GM21367 (cell line): ENCODE data around the gene ITGB6.
A peak's percentile ranks its signal among the peaks of the same experiment; 100 is the strongest.
"Not testable (repeated sequence)": the region's sequence is repeated elsewhere in the genome, so short reads cannot be mapped to it uniquely, and the experiment has no call there.

Source experiments
- ATAC-seq: cut with Tn5 transposase; IDR thresholded peaks from one replicate; pipeline ENCODE4 v1.9.1; 2021; ENCODE audit not compliant: unreplicated experiment

The ITGB6 gene

DNA sequence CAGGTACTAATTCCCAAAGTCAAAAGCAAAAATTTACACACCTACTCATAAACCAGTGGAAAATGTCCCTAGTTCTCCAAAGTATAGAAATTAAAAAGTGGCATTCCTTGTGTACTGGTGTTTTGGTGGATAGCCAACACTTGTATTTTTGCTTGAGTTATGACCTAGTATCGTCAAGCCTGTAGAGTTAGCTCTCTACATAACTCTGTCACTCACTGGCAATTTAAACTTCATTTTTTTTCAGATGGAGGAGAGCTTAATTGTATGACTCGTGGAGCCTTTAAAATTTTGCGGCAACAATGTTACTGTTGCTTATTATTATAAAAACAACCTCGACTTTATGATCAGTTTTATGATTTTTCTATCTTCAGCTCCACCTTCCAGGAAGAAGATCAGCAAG, 58.7 kb downstream of the ITGB6 start:
- no peak for ATAC-seq

DNA sequence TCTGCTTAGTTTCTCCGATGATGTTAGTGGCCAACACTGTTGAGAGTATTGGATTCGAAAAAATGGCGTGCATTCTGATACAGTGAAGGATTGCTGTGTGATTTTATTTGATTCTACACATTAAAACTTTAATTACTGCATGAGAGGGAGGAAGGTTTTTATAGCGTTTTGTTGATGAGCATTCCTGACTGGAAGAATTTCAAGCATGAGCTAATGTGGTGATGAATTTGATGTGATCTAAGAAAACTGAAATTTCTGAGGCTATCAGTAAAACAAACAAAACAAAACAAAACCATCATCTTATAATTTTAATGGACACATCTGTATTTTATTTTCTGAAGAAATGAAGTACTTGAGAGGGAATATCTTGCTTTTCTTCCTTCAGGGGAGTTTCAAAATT, 59.6 kb downstream of the ITGB6 start:
- ATAC-seq, result no peak

DNA sequence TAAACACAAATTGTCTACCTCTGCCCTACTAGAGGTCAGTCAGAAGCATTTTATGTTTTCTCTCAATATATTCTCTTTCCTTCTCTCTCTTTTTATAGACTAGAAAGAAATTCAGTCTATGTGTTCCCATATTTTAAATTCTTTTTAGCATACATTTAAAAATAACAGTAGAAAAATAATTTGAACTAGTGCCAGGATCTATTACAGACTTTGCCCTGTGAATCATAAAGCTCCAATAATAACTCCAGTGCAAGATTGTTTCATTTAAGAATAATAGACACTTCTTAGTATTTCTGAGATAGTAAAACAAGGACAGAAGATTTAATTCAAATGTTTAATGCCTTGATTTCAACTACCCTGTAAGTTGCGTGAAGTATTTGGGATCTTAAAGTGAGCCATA, 60.1 kb downstream of the ITGB6 start:
- ATAC-seq, result no peak

DNA sequence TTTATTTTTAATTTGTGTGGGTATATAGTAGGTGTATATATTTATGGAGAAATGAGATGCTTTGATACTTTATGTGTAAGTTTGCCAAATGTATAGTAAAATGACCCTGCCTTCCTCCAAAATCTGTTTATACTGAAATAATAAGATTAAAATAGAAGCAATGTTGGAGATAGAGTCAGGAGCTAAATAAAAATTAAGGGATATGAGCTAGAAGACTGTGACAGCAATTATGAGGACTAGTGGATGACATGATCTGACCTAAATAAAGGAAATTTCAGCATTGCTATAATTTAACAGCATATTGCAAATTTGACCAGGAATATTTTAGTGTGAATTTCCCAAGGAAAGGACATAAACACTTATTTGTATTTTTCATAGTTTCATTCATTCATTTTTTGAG, 60.7 kb downstream of the ITGB6 start:
- ATAC-seq, result no peak

DNA sequence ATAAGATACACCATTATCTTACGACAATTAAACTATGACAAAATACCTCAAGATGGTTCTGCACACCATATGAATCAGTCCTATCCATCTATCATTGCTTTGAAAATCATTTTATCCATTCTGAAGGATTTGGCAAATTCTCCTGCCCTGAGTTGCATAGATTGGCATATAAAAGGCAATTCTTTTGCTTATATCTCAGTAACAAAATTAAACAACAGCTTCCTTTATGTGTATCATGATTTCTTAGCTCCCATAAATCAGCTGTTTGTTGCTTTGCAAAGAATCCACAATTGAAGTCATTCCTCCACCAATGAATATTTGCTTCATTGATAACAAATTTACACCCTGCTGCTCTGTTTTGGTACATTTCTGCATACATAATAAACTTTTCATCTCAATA, 61.7 kb downstream of the ITGB6 start:
- no peak for ATAC-seq

DNA sequence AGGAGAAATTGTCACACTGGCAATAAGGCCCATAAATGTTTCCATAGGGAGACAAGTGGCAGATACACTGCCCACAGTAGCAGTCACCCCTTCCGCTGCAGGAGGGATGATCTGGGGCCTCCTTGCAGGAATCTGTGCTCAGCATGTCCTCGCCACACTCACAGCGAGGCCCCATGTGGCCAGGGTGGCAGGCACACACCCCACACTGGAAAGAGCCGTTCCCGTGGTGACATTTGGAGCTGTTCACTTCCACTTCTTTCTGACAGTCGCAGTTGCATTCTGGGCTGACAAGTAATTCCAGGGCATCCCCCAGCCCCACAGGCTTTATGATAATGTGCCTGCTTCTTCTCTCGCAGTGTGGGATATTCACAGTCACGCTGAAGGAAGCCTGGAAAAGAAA, 62.6 kb downstream of the ITGB6 start:
- no peak for ATAC-seq

DNA sequence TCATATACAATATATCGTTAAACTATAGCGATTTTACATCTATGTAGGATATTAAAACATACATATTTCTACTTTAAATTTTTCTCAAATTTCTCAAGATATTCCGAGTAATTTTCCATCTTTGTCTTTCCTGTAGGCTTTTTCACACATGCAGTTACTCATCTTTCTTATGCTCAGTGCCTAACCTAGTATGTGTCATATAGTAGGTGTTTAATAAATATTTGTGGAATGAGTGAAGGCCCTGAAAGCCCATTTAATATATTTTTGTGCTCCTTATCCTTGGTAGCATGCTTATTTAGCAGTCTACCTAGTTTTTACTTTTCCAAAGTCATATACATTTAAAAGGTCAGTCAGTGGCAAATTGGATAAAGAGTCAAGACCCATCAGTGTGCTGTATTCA, 67.3 kb downstream of the ITGB6 start:
- no peak for ATAC-seq

DNA sequence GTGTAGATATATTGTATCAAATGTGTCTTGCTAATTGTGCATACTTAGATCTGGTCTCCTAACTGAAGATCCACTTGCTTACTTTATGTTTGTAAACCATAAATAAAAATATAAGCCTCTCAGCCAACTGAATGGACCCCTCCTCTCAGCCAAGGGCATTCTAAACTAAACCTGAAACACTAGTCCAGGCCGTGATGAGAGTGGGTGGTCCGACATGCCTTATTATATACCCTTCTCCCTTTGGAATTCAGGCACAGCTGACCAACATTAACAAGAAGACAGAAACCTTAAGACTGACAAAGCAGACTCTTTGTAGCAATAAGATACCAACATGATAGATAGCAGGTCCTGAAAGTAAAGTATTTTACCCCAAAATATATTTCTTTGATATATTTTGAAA, 73.3 kb downstream of the ITGB6 start:
- no peak for ATAC-seq

DNA sequence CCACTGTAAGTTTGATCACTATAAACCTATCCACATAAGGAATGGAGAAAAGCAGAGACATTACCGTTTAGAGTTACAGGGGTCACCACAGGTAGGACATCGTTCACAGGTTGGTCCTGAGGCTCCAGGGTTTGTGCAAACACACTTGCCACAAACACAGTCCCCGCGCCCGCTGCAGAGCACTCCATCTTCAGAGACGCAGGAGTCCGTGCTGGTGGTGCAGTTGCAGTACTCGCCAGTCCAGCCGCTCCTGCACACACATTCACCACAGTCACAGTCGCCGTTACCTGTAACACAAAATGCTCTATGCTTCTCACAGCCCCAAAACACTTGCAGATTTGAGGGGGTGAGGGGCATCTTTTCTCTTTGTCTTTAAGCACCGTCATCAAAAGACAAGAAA, 73.8 kb downstream of the ITGB6 start:
- ATAC-seq, result no peak

DNA sequence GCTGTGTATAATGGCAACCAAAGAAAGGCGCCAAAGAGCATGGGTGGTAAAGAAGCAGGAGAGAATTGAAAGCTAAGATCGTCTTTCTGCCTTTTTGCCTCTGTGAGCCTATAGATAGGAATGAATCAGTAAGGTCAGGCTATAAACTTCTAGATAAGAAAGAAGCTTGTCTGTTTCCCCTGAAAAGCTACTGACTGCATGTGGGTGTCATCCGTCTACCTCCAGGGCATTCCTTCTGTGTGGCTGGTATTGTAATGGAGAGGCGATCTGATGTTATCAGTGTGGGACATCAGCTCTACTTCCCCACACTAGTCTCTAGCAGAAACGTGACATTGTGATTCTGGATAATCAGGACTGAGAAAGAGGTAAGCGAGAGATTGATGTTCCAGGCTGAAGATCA, 74.2 kb downstream of the ITGB6 start:
- no peak for ATAC-seq

DNA sequence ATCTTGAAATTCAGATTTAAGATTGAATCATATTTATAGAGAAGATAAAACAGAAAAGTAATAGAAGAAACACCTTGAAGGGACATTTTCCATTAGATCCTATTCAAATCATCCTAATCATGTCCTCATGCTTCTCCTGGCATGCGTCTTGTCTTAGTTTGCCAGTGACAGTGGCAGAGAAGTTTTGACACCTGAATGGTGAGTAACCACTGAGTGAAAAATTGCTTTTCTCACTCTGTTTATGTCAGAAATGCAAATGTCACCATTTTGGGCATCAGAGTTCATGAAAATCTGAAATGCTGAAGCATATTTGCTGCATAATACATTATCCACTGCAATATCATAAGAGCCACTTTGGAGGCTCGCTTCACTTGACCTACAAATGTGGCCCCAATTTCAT, 74.7 kb downstream of the ITGB6 start:
- ATAC-seq, result no peak

DNA sequence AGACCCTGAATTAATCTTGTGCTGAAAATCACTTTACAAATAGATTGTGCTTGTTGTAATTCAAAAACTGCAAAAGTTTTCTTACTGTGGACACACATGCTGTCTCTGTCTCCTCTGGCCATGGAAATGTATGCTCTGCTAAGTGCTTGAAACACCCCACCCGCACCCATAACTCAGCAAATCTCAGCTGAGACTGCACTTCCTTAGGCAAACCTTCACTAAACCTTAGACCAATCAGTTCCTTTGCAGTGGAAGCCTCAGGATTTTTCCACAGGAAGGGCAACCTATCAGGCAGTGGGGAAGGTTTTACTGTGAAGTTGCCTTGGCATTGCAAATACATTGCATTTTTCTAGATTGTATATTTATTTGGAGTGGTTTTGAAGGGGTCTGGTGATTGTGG, 75.5 kb downstream of the ITGB6 start:
- ATAC-seq, result no peak

DNA sequence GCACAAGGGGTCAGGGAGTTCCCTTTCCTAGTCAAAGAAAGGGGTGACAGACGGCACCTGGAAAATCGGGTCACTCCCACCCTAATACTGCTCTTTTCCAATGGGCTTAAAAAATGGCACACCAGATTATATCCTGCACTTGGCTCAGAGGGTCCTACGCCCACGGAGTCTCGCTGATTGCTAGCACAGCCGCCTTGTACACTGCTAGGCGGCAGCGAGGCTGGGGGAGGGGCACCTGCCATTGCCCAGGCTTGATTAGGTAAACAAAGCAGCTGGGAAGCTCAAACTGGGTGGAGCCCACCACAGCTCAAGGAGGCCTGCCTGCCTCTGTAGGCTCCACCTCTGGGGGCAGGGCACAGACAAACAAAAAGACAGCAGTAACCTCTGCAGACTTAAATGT, 85.4 kb downstream of the ITGB6 start:
- not testable (repeated sequence) for ATAC-seq

DNA sequence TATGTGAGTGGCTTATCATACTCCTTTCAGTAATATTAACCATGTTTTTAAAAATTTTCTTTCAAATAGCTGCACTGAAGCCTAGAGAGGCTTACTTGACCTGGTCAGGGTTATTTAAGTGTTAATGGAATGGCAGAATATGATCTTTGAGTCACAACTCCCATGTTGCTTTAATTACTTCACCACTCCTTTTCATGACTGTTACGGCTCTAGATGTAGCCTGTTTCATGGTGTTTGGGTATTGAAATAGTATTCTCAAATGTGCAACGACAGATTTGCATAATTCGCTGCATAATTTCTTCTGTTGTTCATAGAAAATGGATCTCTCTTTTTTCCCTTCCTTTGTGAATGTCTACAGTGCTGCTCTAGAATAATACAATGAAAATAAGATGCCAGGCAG, 86.1 kb downstream of the ITGB6 start:
- ATAC-seq, result no peak

DNA sequence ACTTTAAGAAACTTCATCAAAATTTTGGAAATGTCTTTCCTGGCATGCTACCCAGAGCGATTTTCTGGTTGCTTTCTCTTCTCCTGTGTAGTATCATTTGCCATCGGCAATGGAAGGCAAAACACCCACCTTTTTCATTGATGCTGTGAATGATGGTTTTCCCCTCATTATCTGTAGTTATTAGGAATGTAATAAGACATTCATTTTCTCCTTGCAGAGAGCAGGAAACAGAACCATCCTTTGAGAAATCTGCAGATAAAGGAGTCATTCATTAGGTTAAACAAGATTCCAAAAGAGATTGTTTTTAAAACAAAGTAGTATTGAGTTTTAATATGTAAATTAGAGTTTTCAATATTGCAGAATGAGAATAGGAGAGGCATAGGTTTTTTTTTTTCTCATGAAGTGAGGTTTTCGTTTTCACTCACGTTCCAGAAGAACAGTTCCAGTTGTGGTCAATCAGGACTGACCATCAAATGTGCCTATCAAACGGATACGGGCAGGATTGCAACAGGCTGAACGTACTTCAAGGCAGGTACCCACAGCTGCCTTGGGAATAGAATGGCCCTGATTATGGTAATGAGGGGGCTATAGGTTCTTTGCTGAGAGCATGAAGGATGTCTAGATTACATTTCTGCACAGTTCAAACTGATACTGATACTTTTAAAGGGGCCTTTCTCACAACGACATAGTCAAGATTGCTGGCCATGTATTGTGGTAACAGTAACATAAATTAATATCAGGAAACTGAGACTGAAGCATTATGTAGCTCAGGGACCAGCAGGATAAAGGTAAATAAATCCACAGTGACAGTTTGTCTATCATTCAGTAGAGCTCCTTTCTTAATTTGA, 87.9 kb downstream of the ITGB6 start:
- ATAC-seq, result peak; percentile 46

DNA sequence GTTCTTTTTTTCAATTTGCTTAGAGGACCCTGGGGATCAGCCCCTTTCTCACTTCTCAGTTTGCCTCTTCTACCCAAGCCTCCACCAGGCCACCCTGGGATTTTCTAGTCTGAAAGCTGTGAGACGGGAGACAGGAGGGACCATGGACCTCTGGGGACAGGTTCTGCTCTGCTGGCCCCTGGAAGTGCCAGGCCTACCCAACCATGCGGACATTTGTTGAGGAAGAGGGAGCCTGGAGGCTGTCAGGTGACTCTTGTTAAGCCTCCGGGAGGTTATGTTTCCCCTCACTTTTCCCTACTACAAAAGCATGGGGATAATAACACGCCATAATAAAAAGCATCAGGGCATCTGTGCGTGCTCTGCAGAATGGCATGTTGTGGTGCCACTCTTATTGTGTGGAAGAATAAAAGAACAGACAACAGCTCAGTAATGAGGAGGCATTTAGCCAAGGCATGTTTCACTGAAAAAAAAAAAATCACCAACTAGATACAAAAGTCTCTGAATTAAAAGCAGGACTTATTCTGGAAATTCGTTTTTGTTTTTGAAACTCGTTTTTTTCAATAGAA, 89.3 kb downstream of the ITGB6 start:
- peak; percentile 8 for ATAC-seq

DNA sequence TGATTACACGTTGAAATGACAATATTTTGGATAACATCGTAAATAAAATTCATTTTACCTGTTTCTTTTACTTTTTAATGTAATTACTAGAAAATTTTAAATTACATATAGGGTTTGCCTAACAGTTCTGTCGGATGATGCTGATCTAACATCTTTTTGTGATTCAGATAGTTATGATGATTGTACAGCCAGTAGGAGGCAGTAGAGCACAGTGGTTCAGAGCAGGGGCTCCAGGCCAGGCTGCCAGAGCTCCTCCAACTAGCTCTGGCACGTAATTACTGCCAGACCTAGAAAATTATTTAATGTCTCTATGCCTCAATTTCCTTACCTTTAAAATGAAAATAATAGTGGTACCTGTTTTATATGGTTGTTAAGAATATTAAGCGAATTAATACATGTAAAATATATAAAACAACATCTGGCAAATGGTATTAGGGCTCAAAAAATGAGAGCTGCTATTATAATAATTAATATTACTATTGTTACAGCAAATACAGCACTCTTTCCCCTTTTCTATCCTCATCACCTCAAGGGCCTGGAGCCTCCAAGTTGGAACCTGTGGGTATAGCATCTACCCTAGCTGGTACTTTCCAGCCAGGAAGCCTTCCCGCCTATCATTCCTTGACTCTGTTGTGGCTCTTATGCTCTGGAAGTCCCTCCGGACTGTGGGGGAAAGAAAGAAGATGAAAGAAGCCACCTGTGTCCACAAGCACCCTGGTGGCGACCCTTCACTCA, 90.0 kb downstream of the ITGB6 start:
- peak; percentile 79 for ATAC-seq

DNA sequence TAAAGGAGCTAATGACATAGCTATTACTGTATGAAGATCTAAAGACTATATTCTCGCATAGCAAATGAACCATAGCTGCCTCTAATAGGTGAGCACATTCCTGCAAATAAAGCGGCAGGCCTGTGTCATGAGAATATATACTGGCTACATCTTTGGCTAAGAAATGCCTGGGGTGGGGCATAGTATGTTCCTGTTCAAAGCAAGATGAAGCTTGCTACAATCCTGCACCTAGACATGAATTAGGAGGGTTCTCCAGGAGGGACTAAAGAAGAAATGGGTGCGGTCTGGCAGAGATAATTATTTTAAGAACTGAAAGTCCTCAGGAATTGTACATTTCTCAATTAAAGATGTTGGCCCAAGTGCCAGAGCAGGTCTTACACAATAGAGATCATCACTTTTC, 90.8 kb downstream of the ITGB6 start:
- no peak for ATAC-seq

DNA sequence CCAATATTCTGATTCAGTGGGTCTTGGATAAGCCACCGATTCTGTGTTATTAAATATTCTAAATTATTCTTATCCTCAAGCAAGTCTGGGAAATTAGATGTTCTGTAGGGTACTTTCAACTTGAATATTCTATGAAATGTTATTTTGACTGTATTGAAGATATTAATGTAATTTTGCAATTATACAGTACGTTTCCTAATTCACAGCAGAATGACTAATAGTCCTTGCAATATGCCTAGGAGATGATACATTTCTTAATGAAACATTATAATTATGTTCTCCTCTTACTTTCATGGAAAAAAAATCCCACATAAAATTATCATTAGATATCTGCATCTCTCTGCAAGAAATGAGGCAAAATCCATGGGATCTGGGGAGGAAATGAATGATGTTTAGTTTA, 91.4 kb downstream of the ITGB6 start:
- ATAC-seq, result no peak

DNA sequence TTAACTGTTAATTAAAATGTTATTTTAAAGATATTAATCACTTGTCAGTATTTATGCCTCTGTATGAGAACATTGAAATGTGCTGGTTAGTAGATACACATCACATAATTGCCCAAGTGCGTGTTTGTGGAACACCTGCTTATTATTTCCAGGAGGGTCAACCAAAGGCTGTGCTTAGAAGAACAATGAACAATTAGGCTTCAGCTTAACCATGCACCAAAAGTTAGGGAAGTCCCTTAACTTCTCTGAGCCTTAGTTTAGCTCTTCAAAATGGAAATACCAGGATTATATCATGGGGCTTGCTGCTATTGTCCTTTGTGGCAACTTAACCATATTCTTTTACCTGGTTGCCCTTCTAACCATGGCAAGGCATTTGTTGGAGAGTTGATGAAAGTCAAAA, 94.7 kb downstream of the ITGB6 start:
- ATAC-seq, result no peak

DNA sequence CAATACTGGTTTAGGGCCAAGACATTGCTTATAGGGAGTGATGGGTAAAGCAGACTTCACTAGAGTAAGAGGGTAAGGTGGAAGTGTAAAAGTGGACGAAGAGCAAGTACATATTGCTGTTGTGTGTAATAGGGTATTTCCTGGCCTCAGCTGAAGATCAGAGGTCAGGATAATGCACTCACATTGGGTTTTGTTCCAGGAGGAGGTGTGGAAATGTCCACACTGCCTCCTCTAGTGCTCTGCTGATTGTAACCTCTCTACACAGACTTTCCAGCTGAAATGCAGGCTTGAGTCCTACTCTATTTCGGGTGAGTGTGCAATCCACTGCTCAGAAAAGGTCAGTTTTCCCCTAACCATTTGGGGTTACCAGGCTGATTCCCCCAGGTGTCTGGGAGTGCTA, 96.0 kb downstream of the ITGB6 start:
- ATAC-seq, result no peak

DNA sequence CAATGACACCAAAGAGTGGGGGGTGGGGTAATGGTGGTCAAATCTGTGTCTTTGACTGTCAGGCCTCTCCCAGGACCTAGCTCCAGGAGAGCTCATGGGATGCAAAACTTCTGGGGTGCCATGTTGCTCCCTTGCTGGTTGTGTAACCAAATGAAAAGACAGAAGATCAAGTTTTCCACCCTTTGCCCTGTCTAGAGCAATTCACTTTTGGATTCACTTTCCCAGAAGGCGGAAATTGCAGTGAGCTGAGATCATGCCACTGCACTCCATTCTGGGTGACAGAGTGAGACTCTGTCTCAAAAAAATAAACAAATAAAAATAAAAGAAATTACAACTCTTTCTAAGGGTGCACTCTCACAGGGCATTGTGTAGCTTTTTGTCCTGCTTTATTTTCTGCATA, 102.7 kb downstream of the ITGB6 start:
- no peak for ATAC-seq
